ENCODE measurements around the gene KANSL1. TPM values are rescaled to one million over a fixed set of nuclear protein-coding genes. Genes with fewer than 3 reads are reported as not detected.

KANSL1 gene
- polyA plus RNA-seq, 3 donors = 3.1 to 31.9 (median 4.6) TPM

DNA sequence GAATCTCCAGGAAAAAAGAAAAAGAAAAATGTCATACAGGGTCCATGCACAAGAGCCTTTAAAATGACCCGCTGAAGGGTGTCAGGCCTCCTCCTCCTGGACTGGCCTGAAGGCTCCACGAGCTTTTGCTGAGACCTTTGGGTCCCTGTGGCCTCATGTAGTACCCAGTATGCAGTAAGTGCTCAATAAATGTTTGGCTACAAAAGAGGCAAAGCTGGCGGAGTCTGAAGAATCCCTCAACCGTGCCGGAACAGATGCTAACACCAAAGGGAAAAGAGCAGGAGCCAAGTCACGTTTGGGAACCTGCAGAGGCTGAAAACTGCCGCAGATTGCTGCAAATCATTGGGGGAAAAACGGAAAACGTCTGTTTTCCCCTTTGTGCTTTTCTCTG, 193.3 kb downstream of the KANSL1 start:
- Mint-ChIP-seq H3K9me3 (no peaks in the 10 kb centered on the region), H3K27me3 (ENCODE audit: low read depth in 3 of 3) (peaks cover 2 to 10% (median 2%) of the 10 kb centered on the region in 3 donors), H3K27ac (no peak overlapping the region), H3K4me1 (no peaks in the 10 kb centered on the region), H3K36me3 (no peaks in the 10 kb centered on the region), H3K4me3 (no peak overlapping the region)
- H3K4me2 ChIP-seq (replicated peaks; ENCODE audit: extremely low read depth, low read length, poor library complexity, severe bottlenecking) = no peak overlapping the region
- no peaks in the 10 kb centered on the region for H3K4me1 ChIP-seq (ENCODE audit: control insufficient read depth in 1 of 2, insufficient read depth in 2 of 2, low read length in 2 of 2)
- no peak overlapping the region for H3K27ac ChIP-seq (ENCODE audit: low read depth in 1 of 2, low read length in 2 of 2)
- TF ChIP-seq CTCF (IDR thresholded peaks at IDR 0.05) = no peak
- H3K79me2 ChIP-seq (ENCODE audit: insufficient read depth, low read length) = no peaks in the 10 kb centered on the region
- 89% methylated on average over 9 of the region's 9 CpGs for WGBS (ENCODE audit: insufficient coverage)
- H3K9me3 ChIP-seq (replicated peaks in 1 of 2; ENCODE audit: control insufficient read depth in 1 of 2, insufficient read depth in 1 of 2, low read length in 2 of 2) = no peaks in the 10 kb centered on the region
- no peak overlapping the region for H2AFZ ChIP-seq (ENCODE audit: insufficient read depth, low read depth, low read length, poor library complexity, severe bottlenecking)
- H3K4me3 ChIP-seq (replicated peaks in 1 of 3; ENCODE audit: low read depth in 2 of 3, low read length in 3 of 3) = no peak overlapping the region
- no peak for DNase-seq
- no peaks in the 10 kb centered on the region for H3K36me3 ChIP-seq (replicated peaks in 1 of 2; ENCODE audit: control insufficient read depth in 1 of 2, insufficient read depth in 2 of 2, low read length in 2 of 2)
- no peaks in the 10 kb centered on the region for H3K27me3 ChIP-seq (ENCODE audit: control insufficient read depth in 2 of 2, insufficient read depth in 2 of 2, low read length in 2 of 2)
- no peak overlapping the region for H3K9ac ChIP-seq (ENCODE audit: insufficient read depth, low read length, poor library complexity, severe bottlenecking)
- H4K20me1 ChIP-seq (ENCODE audit: insufficient read depth, low read length) = no peaks in the 10 kb centered on the region
- intact Hi-C loops (cut with micrococcal nuclease) = no loop called here

DNA sequence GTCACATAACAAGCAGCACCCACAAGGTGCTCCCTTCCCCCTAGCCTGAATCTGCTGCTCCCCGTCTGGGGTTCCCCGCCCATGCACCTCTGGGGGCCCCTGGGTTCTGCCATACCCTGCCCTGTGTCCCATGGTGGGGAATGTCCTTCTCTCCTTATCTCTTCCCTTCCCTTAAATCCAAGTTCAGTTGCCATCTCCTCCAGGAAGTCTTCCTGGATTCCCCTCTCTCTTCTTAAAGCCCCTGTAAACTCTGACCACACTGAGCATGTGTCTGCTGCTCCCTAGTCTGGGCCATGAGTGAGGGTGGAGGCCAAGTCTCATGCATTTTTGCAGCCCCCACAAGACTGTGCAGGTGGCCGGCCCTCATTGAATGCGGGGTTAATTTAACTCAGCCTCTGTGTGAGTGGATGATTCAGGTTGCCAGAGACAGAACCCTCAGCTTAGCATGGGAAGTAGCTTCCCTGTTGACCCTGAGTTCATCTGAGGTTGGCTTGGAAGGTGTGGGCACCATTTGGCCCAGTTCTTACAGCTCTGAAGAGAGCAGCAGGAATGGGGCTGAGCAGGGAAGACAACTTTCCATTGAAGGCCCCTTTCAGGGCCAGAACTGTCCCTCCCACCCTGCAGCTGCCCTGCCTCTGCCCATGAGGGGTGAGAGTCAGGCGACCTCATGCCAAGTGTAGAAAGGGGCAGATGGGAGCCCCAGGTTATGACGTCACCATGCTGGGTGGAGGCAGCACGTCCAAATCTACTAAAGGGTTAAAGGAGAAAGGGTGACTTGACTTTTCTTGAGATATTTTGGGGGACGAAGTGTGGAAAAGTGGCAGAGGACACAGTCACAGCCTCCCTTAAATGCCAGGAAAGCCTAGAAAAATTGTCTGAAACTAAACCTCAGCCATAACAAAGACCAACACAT, 194.0 kb downstream of the KANSL1 start, which contains the start of gene STH:
Gene STH, plus strand, starts transcription at position 264 of the 913 bp plus-strand sequence. Its CDS starts 30 bp downstream, at position 294.
- Histone ChIP-seq H3K9me3 (replicated peaks in 1 of 2; ENCODE audit: control insufficient read depth in 1 of 2, insufficient read depth in 1 of 2, low read length in 2 of 2) (no peaks in the 10 kb centered on the region), H3K27ac (ENCODE audit: low read depth in 1 of 2, low read length in 2 of 2) (no peak within 1 kb of the TSS), H4K20me1 (ENCODE audit: insufficient read depth, low read length) (no peaks in the 10 kb centered on the region), H3K4me1 (ENCODE audit: control insufficient read depth in 1 of 2, insufficient read depth in 2 of 2, low read length in 2 of 2) (no peaks in the 10 kb centered on the region), H3K36me3 (replicated peaks in 1 of 2; ENCODE audit: control insufficient read depth in 1 of 2, insufficient read depth in 2 of 2, low read length in 2 of 2) (no peaks in the 10 kb centered on the region), H2AFZ (ENCODE audit: insufficient read depth, low read depth, low read length, poor library complexity, severe bottlenecking) (no peak within 1 kb of the TSS), H3K27me3 (ENCODE audit: control insufficient read depth in 2 of 2, insufficient read depth in 2 of 2, low read length in 2 of 2) (no peaks in the 10 kb centered on the region), H3K79me2 (ENCODE audit: insufficient read depth, low read length) (no peaks in the 10 kb centered on the region), H3K4me2 (replicated peaks; ENCODE audit: extremely low read depth, low read length, poor library complexity, severe bottlenecking) (no peak within 1 kb of the TSS), H3K4me3 (replicated peaks in 1 of 3; ENCODE audit: low read depth in 2 of 3, low read length in 3 of 3) (no peak within 1 kb of the TSS), H3K9ac (ENCODE audit: insufficient read depth, low read length, poor library complexity, severe bottlenecking) (no peak within 1 kb of the TSS)
- Mint-ChIP-seq H3K36me3 (no peaks in the 10 kb centered on the region), H3K4me1 (no peaks in the 10 kb centered on the region), H3K4me3 (no peak within 1 kb of the TSS), H3K9me3 (no peaks in the 10 kb centered on the region), H3K27me3 (ENCODE audit: low read depth in 3 of 3) (peaks cover 0 to 10% (median 2%) of the 10 kb centered on the region in 3 donors), H3K27ac (no peak within 1 kb of the TSS)
- TF ChIP-seq CTCF (IDR thresholded peaks at IDR 0.05) = no peak
- DNase-seq = no peak
- 92% methylated on average over 7 of the region's 8 CpGs for WGBS (ENCODE audit: insufficient coverage)
- intact Hi-C loops (cut with micrococcal nuclease) = no loop called here

Measured in CD14-positive monocyte (primary cell).